ENCODE data around the gene SEC23A. TPM values are rescaled to one million over a fixed set of nuclear protein-coding genes. Genes with fewer than 3 reads are reported as not detected.
"Not testable (repeated sequence)": the region's sequence is repeated elsewhere in the genome, so short reads cannot be mapped to it uniquely, and the experiment has no call there.

The SEC23A gene
- total RNA-seq, 4 donors from 2014 or later, result 230 to 306 (median 249) TPM

DNA sequence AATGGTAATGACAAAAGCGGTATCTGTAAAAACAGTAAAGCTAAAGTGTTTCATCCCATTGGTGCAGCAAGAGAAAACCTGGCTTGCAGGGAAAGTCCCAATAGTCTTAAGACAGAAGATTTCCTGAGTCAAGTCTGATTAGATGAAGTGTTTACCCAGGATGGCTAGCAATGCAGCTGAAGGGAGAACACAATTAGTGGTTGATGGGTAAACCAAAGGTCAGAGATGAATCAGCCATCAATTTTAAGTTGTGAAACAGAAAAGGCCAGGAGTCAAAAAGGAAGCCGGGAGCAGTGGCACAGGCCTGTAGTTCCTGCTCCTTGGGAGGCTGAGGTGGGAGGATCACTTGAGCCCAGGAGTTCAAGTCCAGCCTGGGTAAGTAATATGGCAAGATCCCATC lies 52.6 kb downstream of the SEC23A start:
- H3K36me3 ChIP-seq, result peaks cover 15 to 98% of the 10 kb centered on the region in 2 donors
- WGBS, 2 donors (ENCODE audit: low coverage in 1 of 2), result 72 to 89% methylated on average over 2 of the region's 2 CpGs
- H3K4me3 ChIP-seq, result no peak overlapping the region
- no peak overlapping the region for H3K27ac ChIP-seq
- H3K27me3 ChIP-seq, result no peaks in the 10 kb centered on the region
- H3K9me3 ChIP-seq, result no peaks in the 10 kb centered on the region
- H3K4me1 ChIP-seq, result no peaks in the 10 kb centered on the region
- TF ChIP-seq POLR2A (IDR thresholded peaks at IDR 0.05), result no peak
- no peak for TF ChIP-seq EP300 (IDR thresholded peaks at IDR 0.05)
- no peak for TF ChIP-seq POLR2AphosphoS5 (IDR thresholded peaks at IDR 0.05)
- TF ChIP-seq, protein P1, sequence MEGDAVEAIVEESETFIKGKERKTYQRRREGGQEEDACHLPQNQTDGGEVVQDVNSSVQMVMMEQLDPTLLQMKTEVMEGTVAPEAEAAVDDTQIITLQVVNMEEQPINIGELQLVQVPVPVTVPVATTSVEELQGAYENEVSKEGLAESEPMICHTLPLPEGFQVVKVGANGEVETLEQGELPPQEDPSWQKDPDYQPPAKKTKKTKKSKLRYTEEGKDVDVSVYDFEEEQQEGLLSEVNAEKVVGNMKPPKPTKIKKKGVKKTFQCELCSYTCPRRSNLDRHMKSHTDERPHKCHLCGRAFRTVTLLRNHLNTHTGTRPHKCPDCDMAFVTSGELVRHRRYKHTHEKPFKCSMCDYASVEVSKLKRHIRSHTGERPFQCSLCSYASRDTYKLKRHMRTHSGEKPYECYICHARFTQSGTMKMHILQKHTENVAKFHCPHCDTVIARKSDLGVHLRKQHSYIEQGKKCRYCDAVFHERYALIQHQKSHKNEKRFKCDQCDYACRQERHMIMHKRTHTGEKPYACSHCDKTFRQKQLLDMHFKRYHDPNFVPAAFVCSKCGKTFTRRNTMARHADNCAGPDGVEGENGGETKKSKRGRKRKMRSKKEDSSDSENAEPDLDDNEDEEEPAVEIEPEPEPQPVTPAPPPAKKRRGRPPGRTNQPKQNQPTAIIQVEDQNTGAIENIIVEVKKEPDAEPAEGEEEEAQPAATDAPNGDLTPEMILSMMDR (IDR thresholded peaks at IDR 0.05), result no peak
- ATAC-seq, result no peak

DNA sequence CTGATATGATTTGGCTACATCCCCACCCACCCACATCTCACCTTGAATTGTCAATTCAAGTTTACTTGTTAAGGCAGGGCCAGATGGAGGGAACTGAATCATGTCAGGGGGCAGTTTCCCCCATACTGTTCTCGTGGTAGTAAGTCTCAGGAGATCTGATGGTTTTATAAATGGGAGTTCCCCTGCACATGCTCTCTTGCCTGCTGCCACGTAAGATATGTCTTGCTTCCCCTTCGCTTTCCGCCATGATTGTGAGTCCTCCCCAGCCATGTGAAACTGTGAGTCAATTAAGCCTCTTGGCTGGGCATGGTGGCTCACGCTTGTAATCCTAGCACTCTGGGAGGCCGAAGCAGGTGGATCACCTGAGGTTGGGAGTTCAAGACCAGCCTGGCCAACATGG lies 57.1 kb downstream of the SEC23A start:
- H3K4me3 ChIP-seq, ATAC-seq, H3K9me3 ChIP-seq, H3K4me1 ChIP-seq, H3K27me3 ChIP-seq, H3K27ac ChIP-seq: not testable (repeated sequence)
- WGBS, 2 donors (ENCODE audit: low coverage in 1 of 2), result 91 to 95% methylated on average over 3 to 6 of the region's 6 CpGs
- peaks cover 15 to 94% of the 10 kb centered on the region in 2 donors for H3K36me3 ChIP-seq

DNA sequence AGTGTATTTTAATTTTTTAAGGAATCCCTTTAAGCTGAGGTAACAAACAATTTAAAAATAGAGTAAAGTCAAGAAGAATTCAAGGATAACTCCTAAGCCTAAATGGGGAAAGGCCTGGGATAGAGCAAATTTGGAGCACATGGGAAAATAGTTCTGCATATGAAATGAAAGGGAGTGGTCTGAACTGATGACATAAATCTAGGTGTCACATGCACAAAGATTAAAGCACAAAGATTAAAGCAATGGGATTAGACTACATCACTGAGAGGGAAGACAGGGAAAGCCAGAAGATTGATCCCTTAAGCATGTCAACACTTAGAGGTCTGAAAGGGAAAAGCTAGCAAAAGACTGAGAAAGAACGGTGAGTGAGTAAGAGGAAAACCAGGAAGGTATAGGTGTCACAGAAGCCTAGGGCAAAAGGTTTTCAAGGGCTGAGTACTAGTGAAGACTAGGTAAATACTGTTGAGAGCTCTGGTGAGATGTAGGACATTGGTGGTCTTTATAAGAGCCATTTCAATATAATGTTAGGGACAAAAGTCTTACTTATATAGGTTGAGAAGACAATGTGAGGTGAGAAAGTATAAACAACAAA lies 59.6 kb downstream of the SEC23A start:
- no peak overlapping the region for H3K27ac ChIP-seq
- H3K27me3 ChIP-seq, result no peaks in the 10 kb centered on the region
- no peak for ATAC-seq
- 38 to 86% methylated on average over 1 of the region's 1 CpG for WGBS, 2 donors (ENCODE audit: low coverage in 1 of 2)
- no peak overlapping the region for H3K4me3 ChIP-seq
- peaks cover 19 to 94% of the 10 kb centered on the region in 2 donors for H3K36me3 ChIP-seq
- TF ChIP-seq, protein P1 (IDR thresholded peaks at IDR 0.05), result no peak
- TF ChIP-seq POLR2A (IDR thresholded peaks at IDR 0.05) (no peak), POLR2AphosphoS5 (IDR thresholded peaks at IDR 0.05) (no peak)
- H3K4me1 ChIP-seq, result no peaks in the 10 kb centered on the region
- no peaks in the 10 kb centered on the region for H3K9me3 ChIP-seq

DNA sequence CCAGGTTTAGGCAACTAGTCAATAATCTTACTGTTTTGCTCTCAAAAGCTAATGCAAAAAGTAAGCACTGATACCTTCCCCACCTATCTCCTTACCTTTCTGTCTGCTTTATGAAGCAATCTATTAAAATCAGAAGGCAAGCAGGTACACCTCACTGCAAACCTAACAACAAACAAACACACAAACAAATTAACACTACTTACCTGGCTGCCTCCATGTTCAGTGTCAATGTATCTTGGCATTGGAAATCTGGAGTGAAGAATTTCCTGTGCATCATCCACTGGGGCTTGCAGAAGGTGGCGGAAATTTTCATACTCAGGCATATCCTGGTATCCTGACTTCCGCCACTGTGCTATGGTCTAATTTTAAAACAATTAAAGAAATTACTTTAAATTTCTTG lies 62.5 kb downstream of the SEC23A start:
- WGBS, 2 donors (ENCODE audit: low coverage in 1 of 2), result 100% methylated on average over 2 of the region's 2 CpGs
- no peaks in the 10 kb centered on the region for H3K27me3 ChIP-seq
- no peak for TF ChIP-seq EP300 (IDR thresholded peaks at IDR 0.05)
- TF ChIP-seq, protein P1 (IDR thresholded peaks at IDR 0.05), result no peak
- TF ChIP-seq POLR2AphosphoS5 (IDR thresholded peaks at IDR 0.05), result no peak
- TF ChIP-seq POLR2A (IDR thresholded peaks at IDR 0.05), result no peak
- ATAC-seq, result no peak
- no peaks in the 10 kb centered on the region for H3K4me1 ChIP-seq
- H3K4me3 ChIP-seq, result no peak overlapping the region
- no peak overlapping the region for H3K27ac ChIP-seq
- H3K36me3 ChIP-seq, result peaks cover 8 to 94% of the 10 kb centered on the region in 2 donors
- H3K9me3 ChIP-seq, result no peaks in the 10 kb centered on the region

DNA sequence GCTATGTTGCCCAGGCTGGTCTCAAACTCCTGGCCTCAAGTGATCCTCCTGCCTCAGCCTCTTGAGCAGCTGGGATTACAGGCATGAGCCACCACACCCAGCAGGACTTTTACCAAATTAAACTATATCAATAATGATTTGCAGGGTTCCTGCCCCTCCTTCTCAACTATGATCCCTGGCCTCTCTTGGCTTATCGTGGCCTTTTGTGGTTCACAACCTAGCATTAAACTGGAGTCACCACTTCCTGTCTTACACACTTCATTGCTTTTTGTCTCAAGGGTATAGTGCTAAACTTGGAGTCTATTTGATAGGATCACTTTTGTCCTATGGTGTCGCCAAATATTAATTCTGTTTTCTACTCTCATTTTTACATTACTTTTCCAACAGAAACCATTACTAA lies 64.5 kb downstream of the SEC23A start:
- H3K27me3 ChIP-seq, result no peaks in the 10 kb centered on the region
- whole genome bisulfite sequencing, 2 donors (ENCODE audit: low coverage in 1 of 2), result 92 to 100% methylated on average over 2 of the region's 2 CpGs
- H3K4me1 ChIP-seq, result no peaks in the 10 kb centered on the region
- no peak overlapping the region for H3K27ac ChIP-seq
- peaks cover 8 to 92% of the 10 kb centered on the region in 2 donors for H3K36me3 ChIP-seq
- TF ChIP-seq POLR2AphosphoS5 (IDR thresholded peaks at IDR 0.05) (no peak), POLR2A (IDR thresholded peaks at IDR 0.05) (no peak), EP300 (IDR thresholded peaks at IDR 0.05) (no peak)
- TF ChIP-seq, protein P1 (IDR thresholded peaks at IDR 0.05), result no peak
- H3K4me3 ChIP-seq, result no peak overlapping the region
- ATAC-seq, result no peak
- no peaks in the 10 kb centered on the region for H3K9me3 ChIP-seq
